GM21576 (cell line): ENCODE data around the gene UBAC1.

Experiments
- ATAC-seq: cut with Tn5 transposase; IDR thresholded peaks from one replicate; pipeline ENCODE4 v1.9.1; 2021; ENCODE audit warnings: mild to moderate bottlenecking, moderate library complexity; ENCODE audit not compliant: unreplicated experiment

The UBAC1 gene

DNA sequence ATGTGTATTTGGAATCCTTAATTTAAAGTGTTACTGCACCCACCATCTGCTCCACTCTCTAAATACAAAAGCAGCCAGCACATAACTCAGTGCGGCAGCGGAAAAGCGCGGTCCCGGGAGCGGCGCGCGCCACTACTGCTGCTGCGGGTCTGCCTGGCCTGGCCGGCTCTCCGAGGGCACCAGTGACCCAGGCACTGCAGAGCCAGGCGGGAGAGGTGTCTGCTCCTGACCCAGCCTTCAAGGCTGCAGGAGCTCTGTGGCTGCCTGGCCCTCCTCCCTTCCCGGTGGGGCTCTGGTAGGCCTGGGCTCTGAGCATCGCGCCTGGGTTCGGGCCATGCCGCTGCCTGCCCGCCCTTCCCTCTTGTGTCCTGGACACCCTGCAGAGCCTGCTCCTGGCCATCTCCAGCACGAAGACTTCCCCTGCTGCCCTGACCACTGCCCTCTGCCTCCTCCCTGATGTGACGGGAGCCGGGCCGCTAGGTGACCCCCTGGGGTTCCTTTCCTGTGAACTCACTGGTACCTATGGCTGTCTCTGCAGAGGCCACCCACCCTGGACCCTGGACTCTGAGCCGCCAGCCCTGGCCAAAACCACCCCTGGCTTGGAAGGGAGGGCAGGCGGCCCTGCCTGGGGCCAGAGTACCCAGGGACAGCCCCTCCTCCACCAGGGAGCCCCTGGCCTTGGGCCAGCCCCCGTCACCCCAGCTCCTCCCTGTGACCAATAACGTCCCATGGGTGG is 32.8 kb upstream of the UBAC1 start:
- ATAC-seq, result no peak

GRCh38 chr9:135993409-135993742 is 32.2 kb upstream of the UBAC1 start:
- ATAC-seq, result no peak

- ATAC-seq, result no peak
These were observed 31.6 kb upstream of the UBAC1 start for GRCh38 chr9:135992486-135993408.

DNA sequence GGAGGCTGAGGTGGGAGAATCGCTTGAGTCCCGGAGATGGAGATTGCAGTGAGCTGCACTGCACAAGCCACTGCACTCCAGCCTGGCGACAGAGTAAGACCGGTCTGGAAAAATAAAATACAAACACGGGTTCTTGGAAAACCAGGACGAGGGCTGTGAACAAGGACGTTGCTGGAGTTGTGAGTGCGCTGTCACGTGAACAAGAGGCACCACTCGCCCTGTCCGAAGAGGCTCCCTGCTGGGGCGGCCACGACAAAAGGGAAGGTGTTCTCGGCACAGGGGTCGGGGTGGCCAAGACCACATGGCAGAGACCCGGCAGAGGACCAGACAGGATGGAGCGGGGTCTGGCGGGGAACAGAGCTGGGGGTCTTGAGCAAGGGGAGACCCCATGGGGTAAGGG is 30.6 kb upstream of the UBAC1 start:
- no peak for ATAC-seq

GRCh38 chr9:135990468-135991429 is 29.6 kb upstream of the UBAC1 start:
- ATAC-seq, result no peak

- ATAC-seq, result no peak
These were observed 28.7 kb upstream of the UBAC1 start for GRCh38 chr9:135989722-135990467.

- no peak for ATAC-seq
These were observed 28.0 kb upstream of the UBAC1 start for GRCh38 chr9:135989157-135989556.

DNA sequence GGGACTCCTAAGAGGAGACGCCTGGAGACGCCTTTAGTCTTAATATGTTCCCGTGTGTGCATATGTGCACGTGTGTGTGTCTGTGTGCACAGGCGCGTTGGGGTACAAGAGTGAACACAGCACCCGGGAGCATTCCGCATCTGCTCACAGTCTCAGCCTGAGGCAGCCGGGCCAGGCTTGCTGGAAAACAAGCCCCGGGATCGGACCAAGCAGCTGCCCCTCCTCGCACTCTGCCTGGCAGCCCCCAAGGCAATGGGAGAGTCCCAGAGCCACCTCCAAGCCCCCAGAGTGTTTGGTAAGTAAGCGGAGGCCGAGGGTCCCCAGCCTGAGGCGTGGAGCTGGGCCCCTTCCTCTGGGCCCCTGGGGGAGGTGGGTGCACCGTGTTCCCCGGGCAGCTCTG is 27.3 kb upstream of the UBAC1 start:
- ATAC-seq, result no peak

- no peak for ATAC-seq
These were observed 26.7 kb upstream of the UBAC1 start for GRCh38 chr9:135987838-135988404.

GRCh38 chr9:135986605-135987004 is 25.4 kb upstream of the UBAC1 start:
- ATAC-seq, result no peak

DNA sequence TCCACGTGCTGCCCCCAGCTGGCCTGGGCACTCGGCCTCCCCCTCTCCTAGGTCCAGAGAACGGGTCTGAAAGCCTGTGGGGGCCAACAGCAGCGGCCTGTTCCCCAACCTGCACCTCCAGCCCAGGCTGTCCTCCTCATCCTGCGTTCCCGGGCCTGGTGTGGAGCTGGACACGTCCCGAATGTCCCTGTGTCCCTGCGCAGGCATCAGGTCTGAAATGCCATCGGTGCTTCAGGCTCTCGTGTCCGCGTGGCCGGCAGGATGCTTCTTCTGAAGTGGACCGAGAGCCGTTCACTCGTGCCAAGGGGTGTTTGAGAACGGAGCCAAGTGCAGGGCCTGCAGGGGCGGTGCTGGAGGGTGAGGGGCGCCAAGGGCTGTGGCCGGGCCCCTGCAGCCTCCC is 24.7 kb upstream of the UBAC1 start:
- ATAC-seq, result no peak

GRCh38 chr9:135985459-135985774 is 24.2 kb upstream of the UBAC1 start:
- ATAC-seq, result no peak

- no peak for ATAC-seq
These were observed 23.0 kb upstream of the UBAC1 start for GRCh38 chr9:135984072-135984710.

- no peak for ATAC-seq
These were observed 22.3 kb upstream of the UBAC1 start for GRCh38 chr9:135983208-135984071.

DNA sequence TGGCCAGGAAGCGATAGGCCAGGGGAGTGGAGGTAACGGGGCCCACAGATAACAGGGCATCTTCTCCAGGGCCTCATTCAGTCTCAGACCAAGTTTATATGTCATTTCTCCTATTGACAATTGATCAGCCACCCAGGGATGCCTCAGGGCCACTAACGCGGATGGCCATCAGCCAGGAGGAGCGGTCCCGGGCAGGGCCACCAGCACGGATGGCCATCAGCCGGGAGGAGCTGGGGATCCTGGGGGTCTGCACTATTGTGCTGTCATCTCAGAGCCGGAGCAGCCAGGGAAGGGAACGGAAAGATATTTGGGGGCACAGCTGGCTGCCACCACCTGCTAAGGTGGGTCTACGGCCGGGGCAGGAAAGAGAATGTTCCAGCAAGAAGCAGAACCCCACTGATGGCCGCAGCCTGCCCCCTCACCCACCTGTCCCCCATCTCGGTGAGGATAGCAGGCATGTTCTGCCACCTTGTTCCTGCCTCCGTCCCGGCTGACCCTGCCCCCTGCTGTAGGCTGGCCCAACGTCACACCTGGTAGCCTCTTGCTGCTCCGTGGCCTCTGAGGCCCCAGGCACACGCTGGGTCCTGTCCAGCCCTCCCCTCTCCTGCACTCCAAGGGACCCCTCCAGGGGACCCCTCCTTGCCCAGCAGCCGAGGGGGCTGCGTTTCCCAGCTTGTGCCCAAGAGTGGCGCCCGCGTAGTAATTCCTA is 21.5 kb upstream of the UBAC1 start:
- ATAC-seq, result no peak

DNA sequence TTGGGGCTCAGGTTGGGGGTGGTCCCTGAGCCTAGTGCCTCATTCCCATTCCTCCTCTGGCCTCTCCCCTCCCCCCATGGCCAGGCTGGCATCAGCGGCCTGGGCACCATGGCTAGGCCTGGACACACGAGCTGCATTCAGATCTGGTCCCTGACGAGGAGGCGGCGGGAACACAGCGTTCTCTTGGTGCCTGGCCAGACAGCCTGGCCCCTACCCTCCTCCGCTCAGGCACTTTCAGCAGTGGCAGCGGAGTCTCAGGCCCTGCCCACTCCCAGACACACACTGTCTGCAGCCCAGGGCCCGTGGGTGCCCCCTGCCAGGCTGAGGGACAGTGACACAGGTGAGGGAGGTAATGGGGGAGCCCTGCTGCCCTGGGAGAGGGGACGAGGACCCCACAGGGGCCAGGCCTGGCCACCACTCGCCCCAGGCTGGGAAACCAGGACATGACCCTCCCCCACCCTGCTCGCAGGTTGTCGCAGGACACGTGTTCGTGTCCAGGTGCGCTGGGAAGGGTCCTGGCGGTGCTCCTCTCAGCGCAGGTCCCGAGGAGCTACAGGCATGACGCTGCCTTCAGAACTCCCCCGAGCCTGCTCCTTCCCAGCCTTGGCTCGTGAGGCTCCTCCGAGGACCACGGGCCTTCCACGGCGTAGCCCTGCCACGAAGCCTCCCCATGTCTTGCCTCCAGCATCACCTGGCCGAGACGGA is 19.9 kb upstream of the UBAC1 start:
- no peak for ATAC-seq

- ATAC-seq, result no peak
These were observed 18.5 kb upstream of the UBAC1 start for GRCh38 chr9:135979547-135980166.
